GM18502 (cell line): ENCODE data around the gene MEG3.
A peak's percentile ranks its signal among the peaks of the same experiment; 100 is the strongest.

ENCODE experiments used
- ATAC-seq: cut with Tn5 transposase; IDR thresholded peaks from one replicate; pipeline ENCODE4 v1.9.1; 2021; ENCODE audit warnings: mild to moderate bottlenecking; ENCODE audit not compliant: unreplicated experiment, poor library complexity

The MEG3 gene

DNA sequence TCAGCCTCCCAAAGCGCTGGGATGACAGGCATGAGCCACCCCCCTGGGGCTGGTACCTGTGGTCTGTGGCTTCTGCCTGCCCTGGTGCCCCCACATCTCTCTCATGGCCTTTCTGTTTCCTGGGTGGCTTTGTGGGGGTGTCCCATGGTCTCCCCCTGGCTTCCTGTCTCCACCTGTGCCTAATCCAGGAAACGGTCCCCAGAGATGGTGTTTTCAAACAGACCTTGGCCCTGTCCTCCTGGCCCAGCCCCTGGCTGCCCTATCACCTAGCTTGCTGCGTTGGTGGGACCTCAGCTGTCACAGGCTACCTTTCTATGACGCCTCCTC lies 18.1 kb downstream of the MEG3 start:
- ATAC-seq = no peak

DNA sequence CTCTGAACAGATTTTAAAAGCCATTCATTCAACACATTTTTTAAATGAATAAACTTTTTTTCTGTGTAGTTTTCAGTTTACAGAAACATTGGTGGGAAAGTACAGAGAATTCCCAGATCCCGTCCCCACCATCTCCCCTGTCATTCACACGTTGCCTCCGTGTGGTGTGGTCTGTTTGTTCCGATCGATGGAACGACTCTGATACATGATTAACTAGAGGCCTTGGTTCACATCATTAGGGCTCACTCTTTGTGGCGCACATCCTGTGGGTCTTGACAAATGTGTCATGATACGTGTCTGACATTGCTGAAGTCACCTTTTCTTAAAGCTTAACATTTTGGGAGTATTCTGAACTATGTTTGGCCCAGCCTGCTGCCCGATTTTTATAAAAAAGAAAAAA lies 18.5 kb downstream of the MEG3 start:
- ATAC-seq = no peak

DNA sequence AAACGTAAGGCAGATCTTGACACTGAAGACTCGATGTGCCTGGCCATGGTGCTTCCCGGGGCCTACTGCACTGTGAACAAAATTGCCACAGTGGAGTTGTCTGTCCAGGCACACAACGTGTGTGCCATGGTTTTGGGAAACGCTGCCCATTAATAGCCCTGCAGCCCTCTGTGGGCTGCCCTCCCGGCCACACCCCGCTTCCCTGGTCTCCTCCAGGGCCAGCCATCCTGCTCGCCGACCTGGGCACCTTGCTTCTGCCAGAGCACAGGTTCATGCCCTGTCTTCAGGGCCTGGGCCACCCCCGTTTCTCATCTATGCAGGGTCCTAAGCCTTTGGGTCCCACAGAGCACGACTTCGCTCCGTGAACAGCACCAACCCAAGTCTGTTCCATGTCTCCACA lies 18.9 kb downstream of the MEG3 start:
- ATAC-seq = no peak

DNA sequence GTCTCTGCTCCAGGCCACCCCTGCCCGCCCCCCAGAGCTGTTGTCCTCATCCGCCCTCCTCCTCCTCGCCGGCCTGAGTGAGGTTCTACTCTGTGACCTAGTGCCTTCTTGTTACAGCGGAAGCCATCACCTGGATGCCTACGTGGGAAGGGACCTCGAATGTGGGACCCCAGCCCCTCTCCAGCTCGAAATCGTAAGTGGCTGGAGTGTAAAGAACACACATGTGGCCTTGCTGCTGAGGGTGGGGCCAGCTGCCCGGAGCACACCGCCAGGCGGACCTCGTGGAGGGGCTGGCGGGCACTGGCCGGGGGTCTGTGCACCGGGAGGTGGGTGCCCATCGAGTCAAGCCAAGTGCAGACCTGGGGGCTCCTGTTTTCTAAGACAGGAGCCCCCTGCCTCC lies 19.4 kb downstream of the MEG3 start:
- no peak for ATAC-seq

DNA sequence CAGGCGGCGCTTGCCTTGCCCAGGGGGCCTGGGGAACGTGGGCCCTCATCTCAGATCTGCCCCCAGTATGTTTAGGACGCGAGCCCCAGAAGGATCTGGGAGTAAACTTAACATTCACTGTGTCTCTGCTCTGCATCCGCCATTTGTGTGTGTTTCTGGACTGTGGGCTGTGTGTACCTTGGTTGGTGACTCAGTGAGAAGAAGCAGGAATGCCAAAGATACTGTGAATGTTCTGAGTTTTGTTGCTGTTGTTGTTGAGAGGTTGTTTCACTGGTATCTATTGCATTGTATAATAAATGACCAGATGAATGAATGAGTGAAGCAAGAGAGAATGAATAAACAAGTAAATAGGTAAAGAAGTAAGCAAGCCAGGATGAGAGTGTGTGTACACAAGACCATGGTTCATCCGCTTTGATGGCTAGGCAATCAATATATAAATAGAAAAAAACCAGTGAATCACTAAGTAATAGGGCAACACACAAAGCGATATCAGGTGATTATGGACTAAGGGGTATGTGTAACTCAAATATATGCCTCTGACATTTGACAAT lies 20.5 kb downstream of the MEG3 start:
- ATAC-seq = no peak

DNA sequence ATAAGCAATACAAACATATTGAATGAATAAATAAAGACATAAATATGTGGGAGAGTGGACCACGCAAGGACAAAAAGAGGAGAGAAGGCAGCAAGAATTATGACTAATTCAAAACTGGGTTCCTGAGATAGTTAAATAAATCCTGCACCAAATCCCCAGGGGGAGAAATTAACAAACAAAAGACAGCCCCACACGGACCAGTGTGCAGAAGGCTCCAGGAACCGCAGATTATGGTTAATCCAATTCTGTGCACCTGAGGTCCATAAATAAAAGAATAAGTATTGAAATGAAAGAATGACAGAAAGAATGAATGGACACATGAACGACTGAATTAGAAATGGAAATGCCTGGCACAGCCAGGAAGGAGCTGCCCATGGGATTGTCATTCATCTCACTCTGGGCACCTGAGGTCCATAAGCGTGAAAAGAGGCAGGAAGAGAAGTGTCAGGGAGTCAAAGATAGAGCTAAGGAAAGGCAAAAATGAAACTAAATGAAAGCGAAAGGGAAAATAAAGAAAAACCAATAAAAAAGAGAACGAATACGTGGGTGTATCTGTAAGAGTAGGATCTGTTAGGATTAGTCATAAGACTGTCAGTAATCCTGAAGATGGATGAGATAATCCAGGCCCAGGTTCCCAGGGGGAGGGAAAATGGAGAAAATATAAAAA lies 23.3 kb downstream of the MEG3 start:
- ATAC-seq = no peak

DNA sequence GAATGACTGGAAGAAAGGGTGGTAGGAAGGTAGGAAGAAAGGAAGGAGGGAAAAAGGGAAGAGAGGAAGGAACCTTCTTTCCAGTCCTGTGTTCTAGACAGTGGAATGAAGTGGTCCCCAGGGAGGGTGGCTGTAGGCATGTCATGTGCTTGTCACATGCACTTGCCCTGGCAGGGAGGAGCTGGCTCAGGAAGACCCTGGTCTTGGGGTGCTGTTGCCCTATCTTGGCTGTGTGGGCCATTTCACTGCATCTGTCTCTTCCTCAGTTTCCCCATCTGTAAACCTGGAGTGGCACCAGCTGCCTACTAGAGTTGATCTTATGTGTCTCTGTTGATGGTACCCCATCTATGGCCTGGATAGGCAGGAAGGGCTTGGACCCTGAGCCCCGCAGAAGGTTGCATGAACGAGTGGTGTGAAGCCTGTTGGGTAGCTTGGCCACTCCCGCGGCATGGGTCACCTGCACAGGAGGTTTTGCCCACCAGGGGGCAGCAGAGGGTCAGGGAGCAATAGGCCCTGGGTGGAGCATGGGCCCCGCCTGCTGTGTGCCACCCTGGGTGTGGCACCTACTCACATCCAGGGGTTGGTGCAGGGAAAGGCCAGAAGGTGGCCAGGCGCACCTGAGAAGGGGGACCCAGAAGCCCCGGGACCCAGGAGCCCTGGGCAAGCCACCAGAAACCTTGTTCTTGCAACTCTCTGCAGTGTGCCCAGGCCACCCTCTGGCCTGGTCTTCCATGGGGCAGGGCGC lies 25.1 kb downstream of the MEG3 start:
- ATAC-seq = peak; percentile 73

DNA sequence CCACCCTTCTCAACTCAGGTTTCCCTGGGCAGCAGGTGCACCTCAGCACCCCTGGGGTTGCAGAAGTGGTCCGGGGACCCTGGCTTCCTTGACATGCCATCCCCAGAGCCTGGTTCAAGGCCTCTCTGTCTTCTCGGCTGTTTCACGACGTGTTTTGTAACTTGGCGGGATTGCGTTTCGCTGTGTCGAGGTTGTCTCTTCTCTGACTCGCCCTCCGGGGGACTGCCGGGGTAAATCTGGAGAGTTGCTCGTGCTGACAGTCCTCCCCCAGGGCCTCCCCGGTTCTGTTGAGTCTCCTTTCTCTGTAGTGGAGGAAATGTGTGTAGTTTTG lies 25.6 kb downstream of the MEG3 start:
- ATAC-seq = no peak

DNA sequence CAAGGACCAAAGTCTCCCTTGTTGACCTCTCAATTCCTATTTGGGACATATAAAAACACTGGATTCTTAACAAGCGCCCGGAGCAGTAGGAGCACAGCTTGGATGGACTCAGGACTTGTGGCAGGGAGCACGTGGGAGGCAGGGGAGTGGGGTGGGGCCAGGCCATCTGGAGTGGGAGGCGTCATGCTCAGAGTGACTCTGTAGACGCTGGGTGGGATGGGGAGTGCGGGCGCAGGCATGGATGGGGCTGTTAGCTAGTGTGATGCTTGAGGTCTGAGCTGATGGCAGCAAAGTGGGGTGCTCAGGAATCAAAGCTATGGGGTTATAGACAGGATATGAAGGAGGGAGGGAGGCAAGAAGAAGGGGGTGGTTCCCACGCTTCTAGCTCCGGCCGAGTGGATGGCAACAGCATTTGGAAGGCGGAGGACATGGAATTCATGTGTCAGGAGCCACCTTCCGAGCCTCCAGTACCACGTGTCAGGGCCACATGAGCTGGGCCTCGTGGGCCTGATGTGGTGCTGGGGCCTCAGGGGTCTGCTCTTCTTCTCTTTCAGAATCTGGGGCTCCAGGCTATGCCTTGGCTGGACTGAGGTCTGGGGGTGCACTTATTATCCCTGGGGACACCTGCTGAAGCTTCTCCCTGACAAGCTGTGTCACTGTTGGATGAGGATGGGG lies 26.2 kb downstream of the MEG3 start:
- no peak for ATAC-seq

DNA sequence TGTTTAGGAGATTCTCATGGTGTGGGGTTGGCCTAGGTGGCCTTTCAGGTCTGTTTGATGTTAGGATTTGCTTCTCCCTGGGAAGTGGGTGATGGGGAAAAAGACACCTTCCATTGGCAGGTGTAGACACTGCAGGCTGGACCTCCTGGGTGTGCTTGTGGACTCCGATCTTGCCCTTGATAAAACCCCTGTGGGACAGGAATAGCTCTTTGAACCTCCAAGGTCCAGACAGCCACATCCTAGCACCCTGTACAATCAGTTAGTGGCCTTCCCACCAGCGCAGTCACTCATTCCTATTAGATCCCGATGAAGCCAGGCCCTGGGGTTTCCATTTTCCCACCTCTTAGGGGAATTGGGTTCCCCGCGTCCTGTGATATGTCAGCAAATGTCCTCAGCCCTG lies 28.5 kb downstream of the MEG3 start:
- no peak for ATAC-seq

DNA sequence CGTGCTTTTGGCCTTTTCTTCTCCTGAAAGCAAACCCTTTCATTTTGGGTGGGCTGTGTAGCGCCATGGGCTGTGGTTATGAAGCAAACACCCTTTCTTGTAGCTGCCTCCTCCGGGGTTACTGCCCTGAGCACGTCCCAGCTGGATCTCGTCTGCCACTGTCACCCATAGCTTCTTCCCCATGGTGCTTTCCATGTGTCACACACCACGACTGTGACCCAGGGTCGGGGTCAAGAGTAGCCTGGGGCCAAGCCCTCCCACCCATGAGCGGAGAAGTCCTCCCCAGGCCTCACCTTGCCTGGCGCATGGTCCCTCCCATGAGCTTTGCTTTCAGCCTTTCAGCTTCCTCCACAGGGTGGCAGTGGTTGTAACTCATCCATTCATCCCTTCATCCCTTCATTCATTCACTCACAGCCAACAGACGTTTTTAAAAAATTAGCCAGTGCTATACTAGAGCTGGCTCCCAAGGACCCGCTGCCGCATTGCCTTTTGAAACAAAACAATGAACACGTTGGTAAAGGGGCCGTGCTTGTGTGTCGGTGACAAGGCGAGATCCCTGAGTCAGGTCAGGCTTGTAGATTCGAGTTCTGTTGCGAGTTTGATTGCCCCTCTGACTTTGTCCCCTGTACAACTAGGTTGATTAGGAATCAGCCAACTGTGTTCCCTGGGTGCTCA lies 29.5 kb downstream of the MEG3 start:
- ATAC-seq = no peak

DNA sequence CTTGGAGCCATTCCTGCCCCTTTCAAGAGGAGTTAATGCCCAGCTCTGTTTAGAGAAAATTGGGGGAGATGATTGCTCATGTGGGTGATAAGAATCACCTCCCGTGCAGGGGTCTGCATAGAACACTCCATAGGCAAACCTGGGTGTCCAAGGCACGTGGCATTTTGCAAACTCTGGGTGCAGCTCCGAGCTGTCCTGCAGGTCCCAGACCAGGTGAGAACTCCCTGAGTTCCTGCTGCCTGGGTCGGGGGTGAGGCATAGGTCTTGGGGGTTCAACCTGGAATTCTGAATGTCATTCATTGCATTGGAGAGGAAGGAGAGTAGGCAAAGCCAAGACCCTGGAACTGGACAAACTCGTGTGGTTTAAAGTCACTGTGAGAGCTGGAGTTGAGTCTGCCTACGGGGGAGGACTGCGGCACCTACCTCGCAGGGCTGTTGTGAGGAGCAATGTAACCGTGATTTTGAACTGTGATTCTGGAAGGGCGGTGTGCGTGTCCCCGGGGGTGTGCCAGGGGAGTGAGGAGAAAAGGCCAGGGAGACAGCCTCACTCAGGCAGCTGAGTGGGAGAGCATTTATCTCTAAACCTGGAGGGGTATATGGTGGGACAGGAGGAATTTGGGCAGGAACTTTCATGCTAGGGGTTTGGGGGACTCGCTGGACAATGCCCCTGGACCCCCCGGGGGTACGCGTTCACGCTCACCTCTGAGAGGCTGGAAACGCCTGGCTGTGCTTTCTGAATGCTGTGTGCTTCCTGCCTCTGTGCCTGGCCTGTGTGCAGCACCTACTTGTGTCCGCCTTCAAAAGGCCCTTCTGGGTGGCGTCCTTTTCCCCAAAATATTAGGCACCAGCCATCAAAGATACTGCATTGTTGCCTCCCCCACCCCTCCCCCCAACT lies 30.4 kb downstream of the MEG3 start:
- no peak for ATAC-seq

DNA sequence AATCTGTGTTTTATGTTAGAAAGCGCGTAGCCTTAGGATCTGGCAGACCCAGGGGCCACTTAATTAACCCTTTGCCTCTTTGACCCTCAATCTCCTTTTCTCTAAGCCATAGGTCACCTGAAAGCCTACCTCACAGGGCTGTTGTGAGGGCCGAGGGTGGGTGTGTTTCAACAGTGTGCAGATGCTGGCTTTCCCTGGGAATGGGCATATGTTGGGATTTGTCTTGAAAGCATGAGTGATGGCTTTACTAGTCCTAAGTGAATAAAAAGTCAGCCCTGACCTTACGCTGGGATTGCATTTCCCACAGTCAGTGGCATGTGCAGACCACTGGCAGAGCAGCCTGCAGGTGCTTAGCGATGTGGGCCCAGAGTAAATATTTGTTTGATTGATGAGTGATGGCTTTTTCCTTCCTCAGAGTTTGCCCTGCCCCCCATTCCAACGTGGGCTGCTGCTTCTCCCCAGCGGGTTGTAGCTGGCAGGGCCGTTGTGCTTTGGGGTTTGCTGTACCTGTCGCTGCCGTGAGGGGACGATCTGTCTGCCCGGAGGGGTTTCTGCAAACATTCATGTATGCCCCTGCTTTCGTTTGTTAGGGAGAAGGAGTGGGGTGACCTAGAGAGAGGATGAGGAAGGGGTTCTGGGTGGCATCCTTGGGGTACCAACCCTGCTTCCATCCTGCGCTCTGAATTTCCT lies 31.5 kb downstream of the MEG3 start:
- ATAC-seq = no peak

DNA sequence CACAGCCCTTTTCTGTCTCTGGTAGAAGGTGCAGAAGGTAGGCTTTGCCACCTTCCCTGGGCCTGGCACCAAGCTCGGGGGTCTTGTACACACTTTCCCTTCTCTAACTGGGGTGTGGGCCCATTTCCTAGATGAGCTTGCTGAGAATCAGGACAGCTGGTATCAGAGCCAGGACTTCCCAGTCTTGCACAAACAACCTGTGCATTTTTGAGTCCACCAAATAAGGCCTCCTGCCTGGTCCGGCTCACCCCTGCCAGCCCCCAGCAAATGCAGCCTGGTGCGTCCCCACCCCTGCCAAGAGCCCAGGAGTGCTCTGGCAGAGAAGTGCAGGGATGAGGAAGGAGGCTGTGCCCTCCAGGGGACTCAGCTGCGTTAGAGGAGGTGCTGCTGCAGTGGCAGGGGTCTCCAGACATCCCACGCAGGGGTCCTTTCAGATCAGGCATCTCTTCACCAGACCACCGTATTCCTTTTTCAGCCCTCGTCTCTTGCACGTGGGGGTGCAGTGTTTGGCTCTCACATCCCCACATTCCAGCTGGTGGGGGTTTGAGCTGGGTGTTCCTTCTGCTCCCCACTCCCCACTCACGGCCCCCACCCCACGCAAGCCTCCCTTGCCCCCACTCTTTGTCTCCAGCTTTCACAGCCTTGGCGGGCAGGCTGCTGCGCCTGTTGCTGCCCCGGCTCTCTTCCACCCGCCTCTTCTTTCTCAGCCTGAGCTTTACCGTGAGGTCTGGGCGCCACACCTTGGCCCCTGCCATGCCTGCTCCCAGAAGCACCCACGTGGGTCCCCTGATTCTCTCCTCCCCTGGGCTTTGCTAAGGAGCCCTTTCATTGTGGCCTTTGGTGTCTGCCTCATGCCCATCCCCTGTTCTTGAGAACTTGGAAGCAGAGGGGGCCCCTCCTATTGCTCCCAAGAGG lies 32.3 kb downstream of the MEG3 start:
- no peak for ATAC-seq

DNA sequence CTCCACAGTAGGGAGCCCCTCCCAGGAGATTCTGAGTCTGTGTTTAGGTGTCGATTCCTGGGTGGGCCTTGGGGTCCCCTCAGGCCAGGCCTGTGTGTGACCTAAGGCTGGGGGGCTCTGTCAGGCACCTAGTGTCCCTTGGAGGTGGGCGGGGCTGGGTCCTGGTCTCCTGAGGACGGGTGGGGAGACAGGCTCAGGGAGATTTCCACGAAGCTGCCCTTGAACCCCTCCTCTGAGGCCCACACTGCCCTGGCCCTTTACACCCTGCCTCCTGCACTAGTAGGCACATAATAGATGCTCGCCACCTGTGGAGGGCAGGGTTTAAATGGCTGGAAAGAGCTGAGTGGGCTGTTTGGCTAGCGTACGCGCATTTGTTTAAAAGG lies 32.9 kb downstream of the MEG3 start:
- no peak for ATAC-seq

DNA sequence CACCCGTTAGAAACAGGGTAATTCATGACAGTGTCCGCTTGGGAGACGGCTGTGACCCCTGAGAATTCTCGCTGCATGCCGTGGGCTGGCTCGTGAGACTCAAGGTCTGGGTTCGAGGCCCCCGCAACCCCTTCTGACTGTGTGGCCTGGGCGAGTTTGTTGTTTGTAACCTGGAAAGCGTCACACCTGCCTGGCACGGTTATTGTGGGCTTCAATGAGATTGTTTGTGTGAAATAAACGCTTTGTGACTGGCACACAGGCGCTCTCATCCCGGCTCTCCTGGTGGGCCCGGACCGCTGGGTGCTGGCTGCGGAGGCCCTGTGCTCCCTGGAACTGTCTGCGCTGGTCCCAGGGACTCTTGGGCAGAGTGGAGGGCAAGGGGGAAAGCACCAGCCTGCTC lies 33.9 kb downstream of the MEG3 start:
- no peak for ATAC-seq

DNA sequence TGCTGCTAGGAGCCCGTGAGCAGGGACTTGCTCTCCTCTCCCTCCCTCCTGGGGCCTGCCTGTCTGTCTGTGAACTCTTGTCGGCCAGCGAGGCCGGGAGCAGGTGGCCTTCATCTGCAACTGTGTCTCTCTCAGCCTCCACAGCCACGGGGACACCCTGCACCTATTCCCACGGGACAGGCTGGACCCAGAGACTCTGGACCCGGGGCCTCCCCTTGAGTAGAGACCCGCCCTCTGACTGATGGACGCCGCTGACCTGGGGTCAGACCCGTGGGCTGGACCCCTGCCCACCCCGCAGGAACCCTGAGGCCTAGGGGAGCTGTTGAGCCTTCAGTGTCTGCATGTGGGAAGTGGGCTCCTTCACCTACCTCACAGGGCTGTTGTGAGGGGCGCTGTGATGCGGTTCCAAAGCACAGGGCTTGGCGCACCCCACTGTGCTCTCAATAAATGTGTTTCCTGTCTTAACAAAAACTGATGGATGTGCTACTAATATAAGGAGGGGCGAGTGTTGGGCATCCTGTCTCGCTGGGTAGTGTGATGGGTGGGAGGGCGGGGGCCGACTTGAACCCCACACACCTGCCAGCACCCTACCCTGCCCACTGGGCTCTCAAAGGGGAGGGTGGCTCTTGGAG lies 34.8 kb downstream of the MEG3 start:
- ATAC-seq = no peak
